HepG2 (cell line): ENCODE data around the gene SPSB2. TPM values are rescaled to one million over a fixed set of nuclear protein-coding genes. Genes with fewer than 3 reads are reported as not detected.

ENCODE experiments used
- AHR ChIP-seq: IDR thresholded peaks from 2 replicates; pipeline ENCODE4 v1.6.1; 2018; ENCODE audit warnings: missing genetic modification reagents, missing compliant biosample characterization
- DZIP1 ChIP-seq: sonication (generic); formaldehyde crosslinking; IDR thresholded peaks from 2 replicates; pipeline ENCODE4 v1.5.0; 2020; ENCODE audit warnings: mild to moderate bottlenecking, missing genetic modification reagents
- HINFP ChIP-seq: sonication (generic); formaldehyde crosslinking; IDR thresholded peaks from 2 replicates; pipeline ENCODE4 v1.4.0; 2020; ENCODE audit warnings: low read depth, mild to moderate bottlenecking, missing genetic modification reagents
- LCORL ChIP-seq, 2 experiments: fragments of 450-650 bp in 1 of 2; sonication (generic) in 1 of 2; formaldehyde crosslinking in 1 of 2; IDR thresholded peaks; 2 replicates each; pipeline versions ENCODE4 v1.5.0 to v1.6.1; 2017 to 2020; ENCODE audit warnings: antibody characterized with exemption in 1 of 2, missing genetic modification reagents in 1 of 2
- ZBTB34 ChIP-seq: sonication (generic); formaldehyde crosslinking; IDR thresholded peaks from 2 replicates; pipeline ENCODE4 v1.8.0; 2022; ENCODE audit warnings: mild to moderate bottlenecking, missing genetic modification reagents
- ZC3H4 ChIP-seq: sonication (generic); formaldehyde crosslinking; IDR thresholded peaks from 2 replicates; pipeline ENCODE4 v1.4.0; 2020; ENCODE audit warnings: missing genetic modification reagents, borderline replicate concordance
- ZUFSP ChIP-seq: sonication (generic); formaldehyde crosslinking; IDR thresholded peaks from 2 replicates; pipeline ENCODE4 v1.9.0; 2021; ENCODE audit warnings: missing genetic modification reagents, mild to moderate bottlenecking, borderline replicate concordance
- polyA plus RNA-seq, 8 experiments: library from polyadenylated mRNA; depleted of rRNA in 3 of 8; stranded (reverse) in 7 of 8; unstranded in 1 of 8; fragments of >200 nt; fragmentation: Illumina TruSeq in 4 of 8; extraction: Trizol in 4 of 8; gene quantifications; 2 replicates each; pipeline versions ENCODE4 v1.2.1 to v1.2.3, GENCODE V29; 2011 to 2016; ENCODE audit warnings: low read depth in 4 of 8, missing spikeins in 1 of 8, mixed read lengths in 1 of 8; ENCODE audit not compliant: insufficient read depth in 1 of 8
- total RNA-seq, 5 experiments: library from RNA; depleted of rRNA; stranded (reverse); fragments of >200 nt; fragmentation: Illumina TruSeq; extraction: Trizol; gene quantifications; 2 replicates each; pipeline ENCODE4 v1.2.3, GENCODE V29; 2016; ENCODE audit warnings: low read depth in 1 of 5
- TF ChIP-seq, protein P1 (sequence below): IDR thresholded peaks from 2 replicates; pipeline ENCODE4 v1.4.0; 2020; ENCODE audit warnings: mild to moderate bottlenecking, missing genetic modification reagents
- TF ChIP-seq, protein P2 (sequence below): sonication (generic); formaldehyde crosslinking; IDR thresholded peaks from 2 replicates; pipeline ENCODE4 v1.4.0; 2020; ENCODE audit warnings: missing genetic modification reagents
- TF ChIP-seq, protein P3 (sequence below): sonication (generic); formaldehyde crosslinking; IDR thresholded peaks from 2 replicates; pipeline ENCODE4 v1.5.0; 2020; ENCODE audit warnings: missing genetic modification reagents
- TF ChIP-seq, protein P4 (sequence below): sonication (generic); formaldehyde crosslinking; IDR thresholded peaks from 2 replicates; pipeline ENCODE4 v1.4.0; 2020; ENCODE audit warnings: mild to moderate bottlenecking, missing genetic modification reagents

Gene SPSB2
- total and polyA plus RNA-seq, 2 of the 13 experiments (the other 11 are each of a cell fraction or from before 2014, with no cell fraction given), result 2.0 to 6.2 TPM

DNA sequence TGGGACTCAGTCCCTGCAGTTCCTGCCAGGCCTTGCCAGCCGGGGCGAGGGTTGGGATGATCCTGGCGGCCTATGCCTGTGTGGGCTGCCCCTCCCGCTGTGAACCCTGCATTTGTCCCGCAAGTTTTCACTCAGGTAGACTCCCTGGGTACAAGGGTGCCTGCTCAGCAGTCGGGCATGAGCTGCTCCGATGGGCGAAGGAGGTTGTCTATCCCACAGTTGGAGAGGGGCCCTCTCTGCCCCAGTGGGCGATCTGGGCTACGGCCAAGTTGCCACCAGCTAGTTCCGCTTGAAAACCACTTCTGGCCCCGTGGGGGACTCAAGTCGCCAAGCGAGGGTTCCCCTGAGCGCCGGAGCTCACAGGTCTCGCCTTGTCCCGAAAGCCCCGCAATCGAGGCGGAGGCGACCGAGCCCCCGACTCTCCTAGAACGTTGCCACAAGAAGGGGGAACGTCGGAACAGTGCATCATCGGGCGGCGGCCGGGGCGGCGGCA, 6.1 kb downstream of the SPSB2 start (continued):
- TF ChIP-seq, protein P1, sequence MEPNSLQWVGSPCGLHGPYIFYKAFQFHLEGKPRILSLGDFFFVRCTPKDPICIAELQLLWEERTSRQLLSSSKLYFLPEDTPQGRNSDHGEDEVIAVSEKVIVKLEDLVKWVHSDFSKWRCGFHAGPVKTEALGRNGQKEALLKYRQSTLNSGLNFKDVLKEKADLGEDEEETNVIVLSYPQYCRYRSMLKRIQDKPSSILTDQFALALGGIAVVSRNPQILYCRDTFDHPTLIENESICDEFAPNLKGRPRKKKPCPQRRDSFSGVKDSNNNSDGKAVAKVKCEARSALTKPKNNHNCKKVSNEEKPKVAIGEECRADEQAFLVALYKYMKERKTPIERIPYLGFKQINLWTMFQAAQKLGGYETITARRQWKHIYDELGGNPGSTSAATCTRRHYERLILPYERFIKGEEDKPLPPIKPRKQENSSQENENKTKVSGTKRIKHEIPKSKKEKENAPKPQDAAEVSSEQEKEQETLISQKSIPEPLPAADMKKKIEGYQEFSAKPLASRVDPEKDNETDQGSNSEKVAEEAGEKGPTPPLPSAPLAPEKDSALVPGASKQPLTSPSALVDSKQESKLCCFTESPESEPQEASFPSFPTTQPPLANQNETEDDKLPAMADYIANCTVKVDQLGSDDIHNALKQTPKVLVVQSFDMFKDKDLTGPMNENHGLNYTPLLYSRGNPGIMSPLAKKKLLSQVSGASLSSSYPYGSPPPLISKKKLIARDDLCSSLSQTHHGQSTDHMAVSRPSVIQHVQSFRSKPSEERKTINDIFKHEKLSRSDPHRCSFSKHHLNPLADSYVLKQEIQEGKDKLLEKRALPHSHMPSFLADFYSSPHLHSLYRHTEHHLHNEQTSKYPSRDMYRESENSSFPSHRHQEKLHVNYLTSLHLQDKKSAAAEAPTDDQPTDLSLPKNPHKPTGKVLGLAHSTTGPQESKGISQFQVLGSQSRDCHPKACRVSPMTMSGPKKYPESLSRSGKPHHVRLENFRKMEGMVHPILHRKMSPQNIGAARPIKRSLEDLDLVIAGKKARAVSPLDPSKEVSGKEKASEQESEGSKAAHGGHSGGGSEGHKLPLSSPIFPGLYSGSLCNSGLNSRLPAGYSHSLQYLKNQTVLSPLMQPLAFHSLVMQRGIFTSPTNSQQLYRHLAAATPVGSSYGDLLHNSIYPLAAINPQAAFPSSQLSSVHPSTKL (CRISPR knock-in tag), result no peak
- no peak for TF ChIP-seq ZUFSP (CRISPR knock-in tag)
- TF ChIP-seq, protein P2, sequence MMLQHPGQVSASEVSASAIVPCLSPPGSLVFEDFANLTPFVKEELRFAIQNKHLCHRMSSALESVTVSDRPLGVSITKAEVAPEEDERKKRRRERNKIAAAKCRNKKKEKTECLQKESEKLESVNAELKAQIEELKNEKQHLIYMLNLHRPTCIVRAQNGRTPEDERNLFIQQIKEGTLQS (CRISPR knock-in tag), result no peak
- no peak for TF ChIP-seq HINFP (CRISPR knock-in tag)
- no peak for TF ChIP-seq LCORL (IDR thresholded peaks at IDR 0.05)
- TF ChIP-seq LCORL (CRISPR knock-in tag; IDR thresholded peaks at IDR 0.05), result no peak; the same call in 1 of the 2 replicates
- TF ChIP-seq AHR, result 0 out of 2 replicates have a peak, but pooled peaks have one; percentile 4
- TF ChIP-seq, protein P3, sequence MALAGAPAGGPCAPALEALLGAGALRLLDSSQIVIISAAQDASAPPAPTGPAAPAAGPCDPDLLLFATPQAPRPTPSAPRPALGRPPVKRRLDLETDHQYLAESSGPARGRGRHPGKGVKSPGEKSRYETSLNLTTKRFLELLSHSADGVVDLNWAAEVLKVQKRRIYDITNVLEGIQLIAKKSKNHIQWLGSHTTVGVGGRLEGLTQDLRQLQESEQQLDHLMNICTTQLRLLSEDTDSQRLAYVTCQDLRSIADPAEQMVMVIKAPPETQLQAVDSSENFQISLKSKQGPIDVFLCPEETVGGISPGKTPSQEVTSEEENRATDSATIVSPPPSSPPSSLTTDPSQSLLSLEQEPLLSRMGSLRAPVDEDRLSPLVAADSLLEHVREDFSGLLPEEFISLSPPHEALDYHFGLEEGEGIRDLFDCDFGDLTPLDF (CRISPR knock-in tag), result no peak
- no peak for TF ChIP-seq ZBTB34 (CRISPR knock-in tag)
- TF ChIP-seq, protein P4, sequence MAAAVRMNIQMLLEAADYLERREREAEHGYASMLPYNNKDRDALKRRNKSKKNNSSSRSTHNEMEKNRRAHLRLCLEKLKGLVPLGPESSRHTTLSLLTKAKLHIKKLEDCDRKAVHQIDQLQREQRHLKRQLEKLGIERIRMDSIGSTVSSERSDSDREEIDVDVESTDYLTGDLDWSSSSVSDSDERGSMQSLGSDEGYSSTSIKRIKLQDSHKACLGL (CRISPR knock-in tag), result no peak
- no peak for TF ChIP-seq DZIP1
- no peak for TF ChIP-seq ZC3H4 (CRISPR knock-in tag)
